WERI-Rb-1 (cell line): ENCODE measurements around the gene ZRANB1.

Experiments used
- DNase-seq: peaks from one replicate; pipeline ENCODE4 v3.0.0-alpha.2; 2020
- H3K27ac ChIP-seq: fragments of 250-450 bp; sonication (Bioruptor Pico); 2 replicates; pipeline ENCODE4 v1.5.1; 2020; ENCODE audit warnings: mild to moderate bottlenecking, moderate library complexity
- H3K27me3 ChIP-seq: fragments of 250-450 bp; sonication (Bioruptor Pico); 2 replicates; pipeline ENCODE4 v1.5.1; 2021; ENCODE audit warnings: mild to moderate bottlenecking, low read depth, moderate library complexity; ENCODE audit not compliant: insufficient read depth, severe bottlenecking
- H3K36me3 ChIP-seq: fragments of 250-450 bp; sonication (Bioruptor Pico); 2 replicates; pipeline ENCODE4 v1.5.1; 2020; ENCODE audit warnings: mild to moderate bottlenecking, moderate library complexity
- H3K4me3 ChIP-seq: 2 replicates; pipeline ENCODE4 v1.5.1; 2011; ENCODE audit warnings: low read depth, mild to moderate bottlenecking, control low read depth, low read length
- H3K9me3 ChIP-seq: fragments of 250-450 bp; sonication (Bioruptor Pico); 2 replicates; pipeline ENCODE4 v1.5.1; 2021; ENCODE audit warnings: mild to moderate bottlenecking, moderate library complexity; ENCODE audit not compliant: severe bottlenecking
- TF ChIP-seq, protein P1 (sequence below): IDR thresholded peaks from 2 replicates; pipeline ENCODE4 v1.5.1; 2011; ENCODE audit warnings: low read depth, mild to moderate bottlenecking, control low read depth, inconsistent platforms, low read length

Gene ZRANB1

DNA sequence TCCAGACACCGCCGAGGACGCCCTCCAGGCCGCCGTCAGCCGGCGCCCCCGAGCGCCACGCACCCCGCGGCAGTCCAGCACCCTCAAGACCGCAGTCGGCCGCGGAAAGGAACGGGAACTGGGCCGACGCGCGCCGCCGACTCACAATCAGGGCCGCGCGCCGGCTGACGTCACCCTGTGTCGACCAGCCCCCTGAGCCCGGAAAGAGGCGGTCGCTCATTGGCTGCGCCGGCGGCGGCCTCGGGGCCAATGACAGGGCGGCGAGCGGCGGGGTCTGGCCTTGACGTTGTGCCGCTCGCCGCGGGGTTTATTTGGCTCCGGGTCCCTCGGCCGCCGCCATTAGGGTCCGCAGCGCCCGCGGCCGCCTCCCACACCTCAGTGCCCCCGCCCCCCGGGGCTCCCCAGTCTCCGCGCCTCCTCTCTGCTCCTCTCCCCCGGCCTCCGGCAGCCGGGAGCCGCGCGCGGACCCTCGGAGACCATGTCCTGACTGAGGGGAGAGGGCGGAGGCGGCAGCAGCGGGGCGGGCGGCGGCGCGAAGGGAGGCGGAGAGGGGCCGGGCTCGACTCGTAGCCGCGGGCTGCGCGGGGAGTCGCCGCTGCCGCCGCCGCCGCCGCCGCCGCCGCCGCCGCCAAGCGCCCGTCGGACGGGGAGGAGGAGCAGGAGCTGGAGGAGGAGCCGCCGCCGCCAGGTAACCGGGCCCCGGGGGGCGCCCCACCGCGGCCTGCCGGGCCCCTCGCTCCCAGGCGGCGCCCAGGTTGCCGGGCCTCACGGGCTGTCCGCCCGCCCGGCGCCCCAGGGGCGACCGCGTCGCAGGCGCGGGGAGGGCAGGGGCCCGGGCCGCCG is 25.1 kb upstream of the ZRANB1 start:
- Histone ChIP-seq H3K4me3 (peak overlapping the region; percentile 98), H3K36me3 (peaks cover 8% of the 10 kb centered on the region), H3K9me3 (no peaks in the 10 kb centered on the region), H3K27ac (peak overlapping the region; percentile 98), H3K27me3 (no peaks in the 10 kb centered on the region)
- peak; percentile 97 for DNase-seq
- TF ChIP-seq, protein P1, sequence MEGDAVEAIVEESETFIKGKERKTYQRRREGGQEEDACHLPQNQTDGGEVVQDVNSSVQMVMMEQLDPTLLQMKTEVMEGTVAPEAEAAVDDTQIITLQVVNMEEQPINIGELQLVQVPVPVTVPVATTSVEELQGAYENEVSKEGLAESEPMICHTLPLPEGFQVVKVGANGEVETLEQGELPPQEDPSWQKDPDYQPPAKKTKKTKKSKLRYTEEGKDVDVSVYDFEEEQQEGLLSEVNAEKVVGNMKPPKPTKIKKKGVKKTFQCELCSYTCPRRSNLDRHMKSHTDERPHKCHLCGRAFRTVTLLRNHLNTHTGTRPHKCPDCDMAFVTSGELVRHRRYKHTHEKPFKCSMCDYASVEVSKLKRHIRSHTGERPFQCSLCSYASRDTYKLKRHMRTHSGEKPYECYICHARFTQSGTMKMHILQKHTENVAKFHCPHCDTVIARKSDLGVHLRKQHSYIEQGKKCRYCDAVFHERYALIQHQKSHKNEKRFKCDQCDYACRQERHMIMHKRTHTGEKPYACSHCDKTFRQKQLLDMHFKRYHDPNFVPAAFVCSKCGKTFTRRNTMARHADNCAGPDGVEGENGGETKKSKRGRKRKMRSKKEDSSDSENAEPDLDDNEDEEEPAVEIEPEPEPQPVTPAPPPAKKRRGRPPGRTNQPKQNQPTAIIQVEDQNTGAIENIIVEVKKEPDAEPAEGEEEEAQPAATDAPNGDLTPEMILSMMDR, result no peak

- H3K27ac ChIP-seq, result peak overlapping the region; percentile 85
- TF ChIP-seq, protein P1, result no peak
- DNase-seq, result peak; percentile 47
- H3K36me3 ChIP-seq, result peaks cover 11% of the 10 kb centered on the region
- no peaks in the 10 kb centered on the region for H3K9me3 ChIP-seq
- H3K4me3 ChIP-seq, result peak overlapping the region; percentile 98
- no peaks in the 10 kb centered on the region for H3K27me3 ChIP-seq
These were observed 24.3 kb upstream of the ZRANB1 start for GRCh38 chr10:124917428-124918190.

DNA sequence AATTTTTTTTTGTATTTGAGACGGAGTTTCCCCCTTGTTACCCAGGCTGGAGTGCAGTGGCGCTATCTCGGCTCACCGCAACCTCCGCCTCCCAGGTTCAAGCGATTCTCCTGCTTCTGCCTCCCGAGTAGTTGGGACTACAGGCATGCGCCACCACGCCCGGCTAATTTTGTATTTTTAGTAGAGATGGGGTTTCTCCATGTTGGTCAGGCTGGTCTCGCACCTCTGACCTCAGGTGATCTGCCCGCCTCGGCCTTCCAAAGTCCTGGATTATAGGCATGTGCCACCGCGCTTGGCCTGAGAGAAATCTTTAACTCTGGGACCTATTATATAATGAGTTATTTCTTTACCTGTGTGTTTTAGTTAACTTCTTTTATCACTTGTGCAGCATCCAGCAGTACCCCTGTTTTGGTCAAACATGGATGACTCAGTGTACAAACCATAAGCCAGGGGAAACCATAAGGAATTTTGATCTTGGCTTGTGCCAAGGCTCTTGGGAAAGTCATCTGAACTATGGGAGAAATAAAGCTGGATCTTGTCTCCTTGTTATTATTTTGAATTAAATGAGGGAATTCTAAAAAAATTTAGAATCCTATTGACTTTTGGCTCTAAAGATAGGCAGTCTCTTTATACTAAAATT is 23.6 kb upstream of the ZRANB1 start:
- TF ChIP-seq, protein P1, result no peak
- Histone ChIP-seq H3K27ac (peak overlapping the region; percentile 85), H3K4me3 (peak overlapping the region; percentile 98)

DNA sequence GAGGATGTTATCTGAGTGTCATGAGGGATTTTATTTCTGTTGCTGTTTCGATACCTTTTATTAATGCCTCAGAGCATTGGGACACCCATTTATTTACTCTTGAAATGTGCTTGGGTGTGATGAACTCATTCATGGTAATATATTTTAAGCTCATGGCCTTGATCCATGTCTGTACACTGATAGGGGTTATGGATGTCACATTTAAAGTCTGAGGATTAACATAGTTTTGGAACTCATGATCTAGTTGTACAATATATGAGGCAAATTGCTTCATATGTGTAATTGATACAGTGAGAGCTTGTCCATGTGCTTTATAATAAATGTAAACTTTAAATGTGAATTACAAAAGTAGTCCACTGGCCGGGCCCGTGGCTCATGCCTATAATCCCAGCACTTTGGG is 23.0 kb upstream of the ZRANB1 start:
- TF ChIP-seq, protein P1, result no peak
- H3K9me3 ChIP-seq, result no peaks in the 10 kb centered on the region
- DNase-seq, result no peak
- no peak overlapping the region for H3K4me3 ChIP-seq
- no peaks in the 10 kb centered on the region for H3K27me3 ChIP-seq
- peaks cover 18% of the 10 kb centered on the region for H3K36me3 ChIP-seq
- H3K27ac ChIP-seq, result no peak overlapping the region

More for the DNA sequence above, 23.6 kb upstream of the ZRANB1 start:
- no peak for DNase-seq
- peaks cover 18% of the 10 kb centered on the region for H3K36me3 ChIP-seq
- no peaks in the 10 kb centered on the region for H3K27me3 ChIP-seq
- no peaks in the 10 kb centered on the region for H3K9me3 ChIP-seq

GRCh38 chr10:124921261-124921660 is 20.7 kb upstream of the ZRANB1 start:
- no peak overlapping the region for H3K27ac ChIP-seq
- TF ChIP-seq, protein P1, result no peak
- H3K27me3 ChIP-seq, result no peaks in the 10 kb centered on the region
- H3K9me3 ChIP-seq, result no peaks in the 10 kb centered on the region
- no peak for DNase-seq
- H3K36me3 ChIP-seq, result peaks cover 18% of the 10 kb centered on the region
- H3K4me3 ChIP-seq, result no peak overlapping the region
